ENCODE data around the gene IL17RE. TPM values are rescaled to one million over a fixed set of nuclear protein-coding genes. Genes with fewer than 3 reads are reported as not detected.

Gene IL17RE
- total and polyA plus RNA-seq, 9 of the 15 experiments (the other 6 are each of a cell fraction or from before 2014, with no cell fraction given): 0.32 to 1.9 (median 0.51) TPM; not detected in 4

DNA sequence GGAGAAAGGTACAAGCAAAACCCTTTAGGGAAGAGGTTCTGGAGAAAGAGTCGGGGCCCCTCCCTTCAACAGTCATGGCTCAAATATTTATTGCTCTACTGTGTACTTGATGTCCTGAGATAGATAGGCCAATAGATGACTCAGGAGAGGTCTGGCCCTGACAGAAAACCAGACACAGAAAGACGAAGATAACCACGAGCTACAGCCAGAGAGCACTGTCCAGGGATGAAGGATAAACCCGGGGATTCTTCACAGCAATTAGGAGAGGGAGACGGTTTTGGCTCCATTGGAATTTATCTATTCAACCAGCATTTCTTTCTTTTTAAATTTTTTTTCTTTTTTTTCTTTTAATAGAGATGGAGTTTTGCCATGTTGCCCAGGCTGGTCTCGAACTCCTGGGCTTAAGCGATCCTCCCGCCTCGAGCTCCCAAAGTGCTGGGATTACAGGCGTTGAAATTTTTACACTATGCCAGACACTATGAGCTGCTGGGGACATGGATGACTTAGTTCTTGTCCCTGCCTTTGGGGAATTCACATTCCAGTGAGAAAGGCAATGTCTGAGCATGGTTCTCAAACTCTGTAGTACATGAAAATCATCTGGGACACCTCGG lies 18.0 kb upstream of the IL17RE start (continued):
- TF ChIP-seq SMAD4 (CRISPR knock-in tag; conservative IDR thresholded peaks at IDR 0.05): peak; percentile 70; the same call in 1 of the 2 replicates
- TF ChIP-seq, protein P1, sequence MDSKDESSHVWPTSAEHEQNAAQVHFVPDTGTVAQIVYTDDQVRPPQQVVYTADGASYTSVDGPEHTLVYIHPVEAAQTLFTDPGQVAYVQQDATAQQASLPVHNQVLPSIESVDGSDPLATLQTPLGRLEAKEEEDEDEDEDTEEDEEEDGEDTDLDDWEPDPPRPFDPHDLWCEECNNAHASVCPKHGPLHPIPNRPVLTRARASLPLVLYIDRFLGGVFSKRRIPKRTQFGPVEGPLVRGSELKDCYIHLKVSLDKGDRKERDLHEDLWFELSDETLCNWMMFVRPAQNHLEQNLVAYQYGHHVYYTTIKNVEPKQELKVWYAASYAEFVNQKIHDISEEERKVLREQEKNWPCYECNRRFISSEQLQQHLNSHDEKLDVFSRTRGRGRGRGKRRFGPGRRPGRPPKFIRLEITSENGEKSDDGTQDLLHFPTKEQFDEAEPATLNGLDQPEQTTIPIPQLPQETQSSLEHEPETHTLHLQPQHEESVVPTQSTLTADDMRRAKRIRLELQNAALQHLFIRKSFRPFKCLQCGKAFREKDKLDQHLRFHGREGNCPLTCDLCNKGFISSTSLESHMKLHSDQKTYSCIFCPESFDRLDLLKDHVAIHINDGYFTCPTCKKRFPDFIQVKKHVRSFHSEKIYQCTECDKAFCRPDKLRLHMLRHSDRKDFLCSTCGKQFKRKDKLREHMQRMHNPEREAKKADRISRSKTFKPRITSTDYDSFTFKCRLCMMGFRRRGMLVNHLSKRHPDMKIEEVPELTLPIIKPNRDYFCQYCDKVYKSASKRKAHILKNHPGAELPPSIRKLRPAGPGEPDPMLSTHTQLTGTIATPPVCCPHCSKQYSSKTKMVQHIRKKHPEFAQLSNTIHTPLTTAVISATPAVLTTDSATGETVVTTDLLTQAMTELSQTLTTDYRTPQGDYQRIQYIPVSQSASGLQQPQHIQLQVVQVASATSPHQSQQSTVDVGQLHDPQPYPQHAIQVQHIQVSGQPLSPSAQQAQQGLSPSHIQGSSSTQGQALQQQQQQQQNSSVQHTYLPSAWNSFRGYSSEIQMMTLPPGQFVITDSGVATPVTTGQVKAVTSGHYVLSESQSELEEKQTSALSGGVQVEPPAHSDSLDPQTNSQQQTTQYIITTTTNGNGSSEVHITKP (IDR thresholded peaks at IDR 0.05; ENCODE audit: partially characterized antibody): no peak
- TF ChIP-seq MBD2 (IDR thresholded peaks at IDR 0.05; ENCODE audit: borderline replicate concordance, low read depth): no peak
- no peak for TF ChIP-seq HEY1 (CRISPR knock-in tag; IDR thresholded peaks at IDR 0.05; ENCODE audit: borderline replicate concordance)
- peak; percentile 52; the same call in 1 of the 2 replicates for TF ChIP-seq ESRRA (IDR thresholded peaks at IDR 0.05; ENCODE audit: borderline replicate concordance, low read depth)
- no peak for TF ChIP-seq HIVEP1 (CRISPR knock-in tag; IDR thresholded peaks at IDR 0.05)
- TF ChIP-seq XRCC4 (IDR thresholded peaks at IDR 0.05; ENCODE audit: extremely low read depth, insufficient read depth, insufficient read length): no peak
- TF ChIP-seq, protein P2, sequence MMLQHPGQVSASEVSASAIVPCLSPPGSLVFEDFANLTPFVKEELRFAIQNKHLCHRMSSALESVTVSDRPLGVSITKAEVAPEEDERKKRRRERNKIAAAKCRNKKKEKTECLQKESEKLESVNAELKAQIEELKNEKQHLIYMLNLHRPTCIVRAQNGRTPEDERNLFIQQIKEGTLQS (IDR thresholded peaks at IDR 0.05): peak; percentile 83
- TF ChIP-seq, protein P2 (CRISPR knock-in tag; conservative IDR thresholded peaks at IDR 0.05): peak; percentile 80
- TF ChIP-seq ARNT (IDR thresholded peaks at IDR 0.05): peak in 1 of 2 experiments; percentile 49; a peak in 1 of 4 replicates
- no peak for TF ChIP-seq FOXJ3 (CRISPR knock-in tag; IDR thresholded peaks at IDR 0.05)
- TF ChIP-seq, protein P3, sequence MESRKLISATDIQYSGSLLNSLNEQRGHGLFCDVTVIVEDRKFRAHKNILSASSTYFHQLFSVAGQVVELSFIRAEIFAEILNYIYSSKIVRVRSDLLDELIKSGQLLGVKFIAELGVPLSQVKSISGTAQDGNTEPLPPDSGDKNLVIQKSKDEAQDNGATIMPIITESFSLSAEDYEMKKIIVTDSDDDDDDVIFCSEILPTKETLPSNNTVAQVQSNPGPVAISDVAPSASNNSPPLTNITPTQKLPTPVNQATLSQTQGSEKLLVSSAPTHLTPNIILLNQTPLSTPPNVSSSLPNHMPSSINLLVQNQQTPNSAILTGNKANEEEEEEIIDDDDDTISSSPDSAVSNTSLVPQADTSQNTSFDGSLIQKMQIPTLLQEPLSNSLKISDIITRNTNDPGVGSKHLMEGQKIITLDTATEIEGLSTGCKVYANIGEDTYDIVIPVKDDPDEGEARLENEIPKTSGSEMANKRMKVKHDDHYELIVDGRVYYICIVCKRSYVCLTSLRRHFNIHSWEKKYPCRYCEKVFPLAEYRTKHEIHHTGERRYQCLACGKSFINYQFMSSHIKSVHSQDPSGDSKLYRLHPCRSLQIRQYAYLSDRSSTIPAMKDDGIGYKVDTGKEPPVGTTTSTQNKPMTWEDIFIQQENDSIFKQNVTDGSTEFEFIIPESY (CRISPR knock-in tag; IDR thresholded peaks at IDR 0.05): no peak
- TF ChIP-seq ZNF707 (CRISPR knock-in tag; conservative IDR thresholded peaks at IDR 0.05): no peak
- TF ChIP-seq CAMTA2 (CRISPR knock-in tag; conservative IDR thresholded peaks at IDR 0.05): no peak
- TF ChIP-seq, protein P4, sequence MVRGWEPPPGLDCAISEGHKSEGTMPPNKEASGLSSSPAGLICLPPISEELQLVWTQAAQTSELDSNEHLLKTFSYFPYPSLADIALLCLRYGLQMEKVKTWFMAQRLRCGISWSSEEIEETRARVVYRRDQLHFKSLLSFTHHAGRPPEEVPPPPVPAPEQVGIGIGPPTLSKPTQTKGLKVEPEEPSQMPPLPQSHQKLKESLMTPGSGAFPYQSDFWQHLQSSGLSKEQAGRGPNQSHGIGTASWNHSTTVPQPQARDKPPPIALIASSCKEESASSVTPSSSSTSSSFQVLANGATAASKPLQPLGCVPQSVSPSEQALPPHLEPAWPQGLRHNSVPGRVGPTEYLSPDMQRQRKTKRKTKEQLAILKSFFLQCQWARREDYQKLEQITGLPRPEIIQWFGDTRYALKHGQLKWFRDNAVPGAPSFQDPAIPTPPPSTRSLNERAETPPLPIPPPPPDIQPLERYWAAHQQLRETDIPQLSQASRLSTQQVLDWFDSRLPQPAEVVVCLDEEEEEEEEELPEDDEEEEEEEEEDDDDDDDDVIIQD (CRISPR knock-in tag; IDR thresholded peaks at IDR 0.05): no peak
- peak; percentile 57; the same call in 1 of the 2 replicates for TF ChIP-seq MAFK (IDR thresholded peaks at IDR 0.05; ENCODE audit: low read length)
- TF ChIP-seq RAD51 (IDR thresholded peaks at IDR 0.05; ENCODE audit: borderline replicate concordance, low read depth): no peak
- TF ChIP-seq ZNF197 (CRISPR knock-in tag; IDR thresholded peaks at IDR 0.05; ENCODE audit: low read depth): no peak
- TF ChIP-seq RBM25 (IDR thresholded peaks at IDR 0.05; ENCODE audit: low read depth, low read length, severe bottlenecking): no peak
- TF ChIP-seq SREBF1 (IDR thresholded peaks at IDR 0.05; ENCODE audit: borderline replicate concordance, low read depth, low read length): no peak
- no peak for TF ChIP-seq NR3C1 (CRISPR knock-in tag; IDR thresholded peaks at IDR 0.05)

Measured in K562 (cell line).